ENCODE measurements around the gene CR2.

GRCh38 chr1:207430602-207431001 is 23.5 kb upstream of the CR2 start:
- TF ChIP-seq EZH2 (IDR thresholded peaks at IDR 0.05) (no peak), EZH2phosphoT487 (IDR thresholded peaks at IDR 0.05) (no peak)
- TF ChIP-seq, protein P1, sequence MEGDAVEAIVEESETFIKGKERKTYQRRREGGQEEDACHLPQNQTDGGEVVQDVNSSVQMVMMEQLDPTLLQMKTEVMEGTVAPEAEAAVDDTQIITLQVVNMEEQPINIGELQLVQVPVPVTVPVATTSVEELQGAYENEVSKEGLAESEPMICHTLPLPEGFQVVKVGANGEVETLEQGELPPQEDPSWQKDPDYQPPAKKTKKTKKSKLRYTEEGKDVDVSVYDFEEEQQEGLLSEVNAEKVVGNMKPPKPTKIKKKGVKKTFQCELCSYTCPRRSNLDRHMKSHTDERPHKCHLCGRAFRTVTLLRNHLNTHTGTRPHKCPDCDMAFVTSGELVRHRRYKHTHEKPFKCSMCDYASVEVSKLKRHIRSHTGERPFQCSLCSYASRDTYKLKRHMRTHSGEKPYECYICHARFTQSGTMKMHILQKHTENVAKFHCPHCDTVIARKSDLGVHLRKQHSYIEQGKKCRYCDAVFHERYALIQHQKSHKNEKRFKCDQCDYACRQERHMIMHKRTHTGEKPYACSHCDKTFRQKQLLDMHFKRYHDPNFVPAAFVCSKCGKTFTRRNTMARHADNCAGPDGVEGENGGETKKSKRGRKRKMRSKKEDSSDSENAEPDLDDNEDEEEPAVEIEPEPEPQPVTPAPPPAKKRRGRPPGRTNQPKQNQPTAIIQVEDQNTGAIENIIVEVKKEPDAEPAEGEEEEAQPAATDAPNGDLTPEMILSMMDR (IDR thresholded peaks at IDR 0.05) = no peak
